GM21723 (cell line): ENCODE measurements around the gene B3GNT2.
"Not testable (repeated sequence)": the region's sequence is repeated elsewhere in the genome, so short reads cannot be mapped to it uniquely, and the experiment has no call there.

Experiments used
- ATAC-seq: cut with Tn5 transposase; IDR thresholded peaks from one replicate; pipeline ENCODE4 v1.9.1; 2021; ENCODE audit warnings: mild to moderate bottlenecking, moderate library complexity; ENCODE audit not compliant: unreplicated experiment

Gene B3GNT2

GRCh38 chr2:62184512-62185230, 11.2 kb upstream of the B3GNT2 start:
- ATAC-seq = no peak

- ATAC-seq = no peak
These were observed 10.3 kb upstream of the B3GNT2 start for GRCh38 chr2:62185475-62186155.

GRCh38 chr2:62186156-62186905, 9.6 kb upstream of the B3GNT2 start:
- ATAC-seq = no peak

GRCh38 chr2:62187246-62187645, 8.7 kb upstream of the B3GNT2 start:
- no peak for ATAC-seq

- ATAC-seq = no peak
These were observed 7.5 kb upstream of the B3GNT2 start for GRCh38 chr2:62188416-62188815.

- no peak for ATAC-seq
These were observed 6.7 kb upstream of the B3GNT2 start for GRCh38 chr2:62189196-62189595.

- ATAC-seq = no peak
These were observed 3.1 kb upstream of the B3GNT2 start for GRCh38 chr2:62192811-62193210.

GRCh38 chr2:62194558-62195420, 1.1 kb upstream of the B3GNT2 start:
- no peak for ATAC-seq

- ATAC-seq = peak; percentile 20
These were observed 475 bp downstream of the B3GNT2 start for GRCh38 chr2:62196278-62196901.

GRCh38 chr2:62197011-62197924, 1.4 kb downstream of the B3GNT2 start:
- ATAC-seq = no peak

GRCh38 chr2:62197925-62198633, 2.2 kb downstream of the B3GNT2 start:
- no peak for ATAC-seq

- not testable (repeated sequence) for ATAC-seq
These were observed 2.9 kb downstream of the B3GNT2 start for GRCh38 chr2:62198854-62199253.

- ATAC-seq = no peak
These were observed 3.6 kb downstream of the B3GNT2 start for GRCh38 chr2:62199392-62200125.

GRCh38 chr2:62200291-62200841, 4.5 kb downstream of the B3GNT2 start:
- no peak for ATAC-seq

- ATAC-seq = no peak
These were observed 5.0 kb downstream of the B3GNT2 start for GRCh38 chr2:62200868-62201267.

GRCh38 chr2:62201307-62201706, 5.4 kb downstream of the B3GNT2 start:
- ATAC-seq = no peak

GRCh38 chr2:62202019-62202722, 6.3 kb downstream of the B3GNT2 start:
- ATAC-seq = no peak
